T-cell (primary cell): ENCODE measurements around the gene CEP57. TPM values are rescaled to one million over a fixed set of nuclear protein-coding genes. Genes with fewer than 3 reads are reported as not detected.

Source experiments
- ATAC-seq, 4 experiments: fragments of 200-7000 bp in 3 of 4; fragments of 150-1000 bp in 1 of 4; cut with Tn5 transposase; replicated peaks in 1 of 4; 1 replicate in 3 of 4; 2 replicates in 1 of 4; pipeline ENCODE4 v1.10.0; 2021; ENCODE audit warnings: moderate library complexity in 3 of 4, mild to moderate bottlenecking in 2 of 4, moderate number of reproducible peaks in 1 of 4
- CTCF ChIA-PET, 2 donors: fragments of 300-600 bp; sonication (Branson Sonifier 250); formaldehyde crosslinking; loops; one replicate each; lab custom pipeline; 2022; ENCODE audit warnings: antibody characterized with exemption in 2 of 2; lab: Charles Lee
- POLR2A ChIA-PET, 2 donors: fragments of 300-600 bp; sonication (Branson Sonifier 250); formaldehyde crosslinking; loops; one replicate each; lab custom pipeline; 2022; ENCODE audit warnings: antibody characterized with exemption in 2 of 2; lab: Charles Lee
- DNase-seq, 35 experiments: peaks; one replicate each; pipeline versions ENCODE4 v3.0.0 to v3.0.0-alpha.2; 2013 to 2023
- H3K27ac ChIP-seq: one replicate; pipeline ENCODE4 v1.5.1; 2013; ENCODE audit warnings: low read length
- H3K27me3 ChIP-seq, 2 experiments: replicated peaks in 1 of 2; 1 replicate in 1 of 2; 2 replicates in 1 of 2; pipeline versions ENCODE4 v1.6.1 to v1.7.0; 2013; ENCODE audit warnings: low read length in 1 of 2, mixed read lengths in 1 of 2; ENCODE audit not compliant: control insufficient read depth in 2 of 2, insufficient read depth in 2 of 2; ENCODE audit errors: extremely low read depth in 1 of 2
- H3K36me3 ChIP-seq, 2 donors: 1 replicate in 1 of 2; 2 replicates in 1 of 2; pipeline versions ENCODE4 v1.6.1 to v1.7.0; 2013; ENCODE audit warnings: low read length in 1 of 2; ENCODE audit not compliant: control insufficient read depth in 2 of 2, insufficient read depth in 1 of 2; ENCODE audit errors: extremely low read depth in 1 of 2
- H3K4me1 ChIP-seq, 2 experiments: 1 replicate in 1 of 2; 2 replicates in 1 of 2; pipeline versions ENCODE4 v1.6.1 to v1.7.0; 2013; ENCODE audit warnings: low read length in 2 of 2, mixed read lengths in 1 of 2; ENCODE audit not compliant: insufficient read depth in 2 of 2, control insufficient read depth in 1 of 2; ENCODE audit errors: extremely low read depth in 1 of 2
- H3K4me3 ChIP-seq, 2 donors: 1 replicate in 1 of 2; 2 replicates in 1 of 2; pipeline versions ENCODE4 v1.5.1 to v1.7.0; 2013; ENCODE audit warnings: mild to moderate bottlenecking in 2 of 2, low read length in 1 of 2, moderate library complexity in 1 of 2; ENCODE audit not compliant: control insufficient read depth in 1 of 2; ENCODE audit errors: extremely low read depth in 1 of 2
- H3K9me3 ChIP-seq: 2 replicates; pipeline ENCODE4 v1.7.0; 2013
- H3K27ac Mint-ChIP-seq, 2 donors: one replicate each; pipeline ENCODE4 v1.8.0; 2020 to 2021; ENCODE audit warnings: mild to moderate bottlenecking in 2 of 2, mixed read lengths in 2 of 2
- H3K27me3 Mint-ChIP-seq, 2 donors: one replicate each; pipeline ENCODE4 v1.8.0; 2021 to 2022; ENCODE audit warnings: mixed read lengths in 2 of 2
- H3K36me3 Mint-ChIP-seq: one replicate; pipeline ENCODE4 v1.8.0; 2021; ENCODE audit warnings: mixed read lengths
- H3K4me1 Mint-ChIP-seq, 3 donors: one replicate each; pipeline ENCODE4 v1.8.0; 2020 to 2022; ENCODE audit warnings: mixed read lengths in 3 of 3, mild to moderate bottlenecking in 1 of 3
- H3K4me3 Mint-ChIP-seq, 3 donors: one replicate each; pipeline ENCODE4 v1.8.0; 2020 to 2022; ENCODE audit warnings: mild to moderate bottlenecking in 3 of 3, mixed read lengths in 3 of 3, moderate library complexity in 3 of 3
- H3K9me3 Mint-ChIP-seq, 3 donors: one replicate each; pipeline ENCODE4 v1.8.0; 2020 to 2022; ENCODE audit warnings: mixed read lengths in 3 of 3
- WGBS: methylation state at CpG from one replicate; pipeline ENCODE4 v1.1.5; 2013; ENCODE audit warnings: missing lambda C conversion rate; ENCODE audit not compliant: insufficient coverage; 5-methylcytosine and 5-hydroxymethylcytosine counted together
- total RNA-seq, 35 experiments: library from RNA in 6 of 35; stranded (reverse) in 6 of 35; fragments of 120-200 nt in 1 of 35; gene quantifications; one replicate each; pipeline versions ENCODE4 v1.2.1 to v1.2.4 and lab custom pipeline; 2013 to 2026

The CEP57 gene
- 10 to 100 TPM; 57.6 to 69.6 (median 65.0) TPM for total RNA-seq
- 73.8 TPM for total RNA-seq (2013)
- 44.5 to 154 (median 93.5) reads per million in 29 experiments for total RNA-seq (lab: John Stamatoyannopoulos, UW)

DNA sequence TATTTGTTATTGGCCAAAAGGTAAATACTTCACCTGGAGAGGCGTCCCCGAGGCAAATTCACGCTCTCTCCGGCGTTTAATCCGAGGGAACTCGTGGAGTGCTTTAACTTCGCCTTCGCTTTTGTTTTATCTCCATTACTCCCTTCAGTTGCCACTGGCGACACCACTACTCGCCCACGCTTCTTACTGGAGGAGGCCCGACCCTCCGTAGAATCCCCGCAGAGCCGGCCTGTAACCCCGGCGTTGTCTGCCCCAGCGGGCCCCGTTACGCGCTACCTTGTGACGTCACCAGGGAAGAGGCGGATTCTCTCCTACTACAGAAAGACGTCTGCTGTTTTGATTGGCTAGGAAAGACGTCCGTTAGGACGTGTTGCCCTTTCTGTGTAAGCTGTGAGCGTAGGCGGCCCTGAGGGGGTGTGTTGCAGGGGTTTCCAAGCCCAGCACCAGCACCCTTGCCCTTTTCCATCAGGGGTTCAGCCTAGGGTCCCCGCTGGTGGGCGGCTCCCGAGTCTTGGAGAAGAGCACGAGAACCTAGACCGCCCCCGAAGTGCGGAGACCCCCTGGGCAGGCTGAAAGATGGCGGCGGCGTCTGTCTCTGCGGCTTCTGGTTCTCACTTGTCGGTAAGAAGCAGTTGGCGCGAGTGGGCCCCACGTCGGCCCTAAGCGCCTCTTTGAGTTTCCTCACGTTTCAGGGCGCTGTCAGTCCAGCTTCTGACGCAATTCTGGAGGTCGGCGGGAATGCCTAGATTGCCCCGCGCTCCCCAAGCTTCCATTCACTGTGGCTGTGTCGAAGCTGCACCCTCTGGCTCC lies at the start of gene CEP57:
TSS of gene CEP57 (plus strand) at position 376 of the 810 bp plus-strand sequence. CDS start at position 577, 201 bp downstream.
- Mint-ChIP-seq H3K36me3 (peaks cover 26% of the 10 kb centered on the region), H3K9me3 (no peaks in the 10 kb centered on the region), H3K27me3 (no peaks in the 10 kb centered on the region), H3K27ac (peak within 1 kb of the TSS; percentile 100), H3K4me3 (peak within 1 kb of the TSS; percentile 96 to 99 (median 99)), H3K4me1 (peaks cover 56 to 69% (median 68%) of the 10 kb centered on the region in 3 donors)
- ChIA-PET POLR2A (interaction anchor here (0.5 to 3.1 kb wide), 17 partner anchors 33 to 824 kb away, joined by 3 to 21 read pairs (median 3); partner anchors contain the start of genes SRSF8 (in 2 of the 2), CCDC82 (in 1 of the 2), JRKL (in 1 of the 2) and MAML2 (in 1 of the 2)), CTCF (interaction anchor here (0.7 to 3.5 kb wide), 17 partner anchors 10 to 723 kb away, joined by 3 to 16 read pairs (median 5); partner anchors contain the start of genes CCDC82 (in 1 of the 2), ENDOD1 (in 1 of the 2), JRKL (in 1 of the 2) and MAML2 (in 1 of the 2))
- ATAC-seq = peak; percentile 67 to 70 (median 69)
- DNase-seq = peak; percentile 86 to 98 (median 93)
- peaks cover 19 to 23% of the 10 kb centered on the region in 2 experiments for H3K4me1 ChIP-seq
- WGBS = 0% methylated on average over 42 of the region's 55 CpGs
- peaks cover 0 to 15% of the 10 kb centered on the region in 2 donors for H3K36me3 ChIP-seq
- H3K9me3 ChIP-seq = no peaks in the 10 kb centered on the region
- peak within 1 kb of the TSS; percentile 92 to 95 for H3K4me3 ChIP-seq
- no peaks in the 10 kb centered on the region for H3K27me3 ChIP-seq
- peak within 1 kb of the TSS; percentile 99 for H3K27ac ChIP-seq

DNA sequence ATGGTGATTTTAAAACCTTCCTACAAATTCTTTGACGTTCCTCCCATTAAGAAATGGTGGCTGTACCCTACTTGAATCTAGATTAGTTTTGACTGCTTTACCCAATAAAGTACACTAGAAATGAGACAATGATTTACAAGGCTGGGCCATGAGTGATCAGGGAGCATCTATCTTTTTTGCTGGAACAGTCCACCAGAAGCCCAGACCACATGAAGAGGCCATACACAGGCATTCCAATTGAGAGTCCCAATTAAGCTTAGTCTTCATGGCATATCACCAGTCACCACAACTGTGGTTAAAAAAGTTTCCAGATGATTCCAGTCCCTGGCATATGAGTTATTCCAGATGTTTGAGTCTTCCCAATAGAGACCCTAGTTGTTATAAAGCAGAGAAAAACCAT lies 40.2 kb upstream of the CEP57 start:
- no peaks in the 10 kb centered on the region for H3K27me3 ChIP-seq
- ChIA-PET POLR2A (no interaction called here), CTCF (interaction anchor here in 1 of 2 donors (0.6 kb wide), 1 partner anchor 378 kb away, joined by 4 read pairs; no protein-coding TSS in a partner anchor)
- Mint-ChIP-seq H3K27ac (no peak overlapping the region), H3K27me3 (peaks cover 6 to 8% of the 10 kb centered on the region in 2 donors), H3K4me3 (no peak overlapping the region), H3K9me3 (no peaks in the 10 kb centered on the region), H3K4me1 (no peaks in the 10 kb centered on the region), H3K36me3 (no peaks in the 10 kb centered on the region)
- H3K27ac ChIP-seq = no peak overlapping the region
- H3K9me3 ChIP-seq = no peaks in the 10 kb centered on the region
- DNase-seq (no peak), ATAC-seq (no peak)
- no peak overlapping the region for H3K4me3 ChIP-seq
- no peaks in the 10 kb centered on the region for H3K4me1 ChIP-seq
- no CpG with 5 or more reads among the region's 1 CpG for WGBS
- H3K36me3 ChIP-seq = no peaks in the 10 kb centered on the region

DNA sequence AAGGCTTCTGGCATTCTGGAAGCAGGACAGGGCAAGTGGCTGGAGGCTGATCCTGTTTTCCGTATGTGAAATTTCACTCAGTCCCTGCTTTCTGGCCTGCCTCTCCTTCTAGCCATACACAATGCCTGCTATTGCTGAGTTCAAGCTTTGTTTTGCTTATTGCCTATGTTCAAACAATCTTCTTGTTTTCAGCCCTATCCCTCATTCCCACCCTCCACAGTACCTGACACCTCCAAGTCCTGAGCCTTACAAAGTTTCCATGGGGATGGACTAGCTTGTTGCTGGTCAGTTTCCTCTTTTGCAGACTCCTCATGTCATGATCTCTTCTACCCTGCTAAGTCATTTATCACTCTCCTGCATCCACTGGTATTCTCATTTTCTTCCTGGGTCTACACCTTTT lies 38.8 kb upstream of the CEP57 start:
- Histone ChIP-seq H3K27ac (no peak overlapping the region), H3K36me3 (no peaks in the 10 kb centered on the region), H3K9me3 (no peaks in the 10 kb centered on the region), H3K27me3 (peaks cover 0 to 2% of the 10 kb centered on the region in 2 experiments), H3K4me3 (no peak overlapping the region), H3K4me1 (no peaks in the 10 kb centered on the region)
- Mint-ChIP-seq H3K9me3 (no peaks in the 10 kb centered on the region), H3K27me3 (peaks cover 8% of the 10 kb centered on the region in 2 donors), H3K27ac (no peak overlapping the region), H3K36me3 (no peaks in the 10 kb centered on the region), H3K4me1 (no peaks in the 10 kb centered on the region), H3K4me3 (no peak overlapping the region)
- DNase-seq (no peak), ATAC-seq (no peak)
- 91% methylated on average over 1 of the region's 1 CpG for WGBS
- CTCF ChIA-PET = no interaction called here
- POLR2A ChIA-PET = no interaction called here

DNA sequence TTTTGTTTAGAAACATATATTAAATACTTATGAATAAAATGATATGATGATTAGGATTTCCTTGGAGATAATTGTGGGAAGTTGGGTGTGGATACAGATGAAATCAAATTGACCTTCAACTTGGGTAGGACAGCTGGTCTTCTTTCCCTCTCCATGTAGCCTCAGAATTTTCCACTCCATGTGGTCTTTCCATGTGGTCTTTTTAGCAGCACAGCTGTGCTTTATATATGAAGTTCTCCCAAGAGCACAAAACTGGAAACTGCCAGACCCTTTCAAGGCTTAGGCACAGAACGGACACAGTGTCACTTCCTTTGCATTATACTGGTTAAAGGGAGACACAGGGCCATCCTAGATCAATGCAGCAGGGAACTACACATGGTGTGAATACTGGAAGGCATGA lies 29.4 kb upstream of the CEP57 start:
- Mint-ChIP-seq H3K36me3 (no peaks in the 10 kb centered on the region), H3K27me3 (no peaks in the 10 kb centered on the region), H3K27ac (no peak overlapping the region), H3K4me1 (no peaks in the 10 kb centered on the region), H3K4me3 (no peak overlapping the region), H3K9me3 (no peaks in the 10 kb centered on the region)
- no peaks in the 10 kb centered on the region for H3K4me1 ChIP-seq
- no peak overlapping the region for H3K4me3 ChIP-seq
- CTCF ChIA-PET = interaction anchor here (0.6 to 3.5 kb wide), 7 partner anchors 55 to 694 kb away, joined by 3 to 37 read pairs (median 3); no protein-coding TSS in a partner anchor
- H3K27me3 ChIP-seq = peaks cover 0 to 5% of the 10 kb centered on the region in 2 experiments
- no peak overlapping the region for H3K27ac ChIP-seq
- POLR2A ChIA-PET = interaction anchor here in 1 of 2 donors (0.6 kb wide), 1 partner anchor 665 kb away, joined by 4 read pairs; no protein-coding TSS in a partner anchor
- ATAC-seq (no peak), DNase-seq (no peak)
- H3K9me3 ChIP-seq = no peaks in the 10 kb centered on the region
- H3K36me3 ChIP-seq = no peaks in the 10 kb centered on the region
- WGBS = no CpG with 5 or more reads among the region's 1 CpG

DNA sequence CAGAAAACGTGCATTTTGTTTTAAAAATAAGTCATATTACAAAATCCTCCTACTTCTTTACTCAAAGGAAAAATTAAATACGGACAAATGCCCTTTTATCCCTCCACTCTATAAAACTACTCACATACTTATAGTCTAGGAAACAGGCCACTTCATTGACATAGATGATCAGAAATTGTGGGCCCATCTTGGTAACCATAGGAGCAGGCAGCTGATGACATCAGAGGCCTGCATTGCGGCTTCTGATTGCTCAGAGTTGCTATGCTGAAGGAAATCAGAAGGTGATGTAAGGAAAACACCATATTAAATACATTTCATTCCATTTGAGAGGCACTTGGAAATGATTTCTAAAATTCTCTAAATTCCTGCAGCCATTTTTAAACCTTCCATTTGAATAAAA lies 27.8 kb upstream of the CEP57 start:
- no peak for DNase-seq
- no peak overlapping the region for H3K4me3 Mint-ChIP-seq
- no peaks in the 10 kb centered on the region for H3K9me3 ChIP-seq
- H3K27me3 ChIP-seq = peaks cover 0 to under 1% of the 10 kb centered on the region in 2 experiments
- POLR2A ChIA-PET = interaction anchor here in 1 of 2 donors (0.7 kb wide), 1 partner anchor 791 kb away, joined by 3 read pairs; no protein-coding TSS in a partner anchor
- H3K27me3 Mint-ChIP-seq = no peaks in the 10 kb centered on the region
- CTCF ChIA-PET = interaction anchor here (0.6 to 3.5 kb wide), 8 partner anchors 29 to 1158 kb away, joined by 3 to 37 read pairs (median 3); no protein-coding TSS in a partner anchor
- no peak overlapping the region for H3K27ac ChIP-seq
- no peak for ATAC-seq
- H3K36me3 Mint-ChIP-seq = no peaks in the 10 kb centered on the region
- no peaks in the 10 kb centered on the region for H3K36me3 ChIP-seq
- H3K4me1 Mint-ChIP-seq = no peaks in the 10 kb centered on the region
- H3K4me3 ChIP-seq = no peak overlapping the region
- no peak overlapping the region for H3K27ac Mint-ChIP-seq
- WGBS = no CpG with 5 or more reads among the region's 3 CpGs
- no peaks in the 10 kb centered on the region for H3K9me3 Mint-ChIP-seq
- no peaks in the 10 kb centered on the region for H3K4me1 ChIP-seq

DNA sequence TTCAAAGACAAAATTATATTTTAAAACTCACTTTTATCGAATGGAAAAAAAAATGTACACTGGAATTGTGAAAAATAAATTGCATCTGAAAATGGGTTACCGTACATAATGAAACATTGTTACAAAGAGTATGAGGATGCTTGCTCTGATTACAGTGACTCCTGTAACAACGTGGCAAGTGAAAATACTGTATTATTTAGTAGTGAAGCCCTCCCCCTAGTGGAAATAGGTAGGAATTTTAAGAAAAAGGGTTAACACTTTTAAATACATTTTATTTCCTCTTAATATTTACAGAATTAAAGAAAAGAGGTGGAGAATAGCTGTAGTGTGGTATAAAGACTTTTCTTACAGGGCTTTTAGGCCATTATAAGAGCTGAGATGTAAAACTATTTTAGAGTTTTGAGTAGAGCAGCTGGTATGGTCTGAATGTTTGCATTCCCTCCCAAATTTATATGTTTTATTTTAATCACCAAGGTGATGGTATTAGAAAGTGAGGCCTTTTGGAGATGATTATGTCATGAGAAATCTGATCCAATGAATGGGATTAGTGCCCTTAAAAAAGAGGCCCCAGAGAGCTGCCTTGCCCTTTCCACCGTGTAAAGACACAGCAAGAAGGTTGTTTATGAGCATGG lies 25.9 kb upstream of the CEP57 start:
- Mint-ChIP-seq H3K4me3 (no peak overlapping the region), H3K4me1 (no peaks in the 10 kb centered on the region), H3K36me3 (no peaks in the 10 kb centered on the region), H3K27me3 (no peaks in the 10 kb centered on the region), H3K9me3 (no peaks in the 10 kb centered on the region), H3K27ac (no peak overlapping the region)
- DNase-seq (peak in 1 of 35 experiments; percentile 72), ATAC-seq (peak; percentile 72 to 84 (median 78))
- POLR2A ChIA-PET = interaction anchor here (0.6 kb wide), 2 partner anchors 39 to 513 kb away, joined by 4 read pairs; no protein-coding TSS in a partner anchor
- no CpG with 5 or more reads among the region's 4 CpGs for WGBS
- Histone ChIP-seq H3K4me1 (no peaks in the 10 kb centered on the region), H3K27me3 (no peaks in the 10 kb centered on the region), H3K36me3 (no peaks in the 10 kb centered on the region), H3K4me3 (no peak overlapping the region), H3K9me3 (no peaks in the 10 kb centered on the region), H3K27ac (no peak overlapping the region)
- CTCF ChIA-PET = interaction anchor here (0.6 to 5.8 kb wide), 17 partner anchors 9 to 1248 kb away, joined by 3 to 63 read pairs (median 4); no protein-coding TSS in a partner anchor
